WI38 (cell line): ENCODE results near the gene C22orf39.

Experiments
- H3K4me3 ChIP-seq: 2 replicates; pipeline ENCODE4 v1.5.1; 2011; ENCODE audit warnings: low read depth, mild to moderate bottlenecking, control low read depth, low read length
- TF ChIP-seq, protein P1 (sequence below): IDR thresholded peaks from 2 replicates; pipeline ENCODE4 v1.5.1; 2012; ENCODE audit warnings: low read depth, mild to moderate bottlenecking, control low read depth, low read length

Gene C22orf39

DNA sequence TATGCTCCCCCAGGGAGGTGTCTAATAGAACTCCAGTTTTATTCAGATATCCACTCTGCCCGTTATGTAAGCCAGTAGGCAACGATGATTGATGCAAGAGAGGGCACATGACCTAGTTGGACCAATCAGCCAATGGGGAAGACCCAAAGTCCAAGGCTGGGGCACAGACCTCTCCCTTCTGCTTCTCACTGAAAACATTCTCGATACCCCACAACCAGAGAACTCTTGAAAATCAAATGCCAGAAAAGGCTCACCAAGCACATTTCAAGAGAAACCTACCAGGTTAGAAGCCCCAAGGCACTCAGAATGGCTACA is 23.4 kb downstream of the C22orf39 start:
- TF ChIP-seq, protein P1, sequence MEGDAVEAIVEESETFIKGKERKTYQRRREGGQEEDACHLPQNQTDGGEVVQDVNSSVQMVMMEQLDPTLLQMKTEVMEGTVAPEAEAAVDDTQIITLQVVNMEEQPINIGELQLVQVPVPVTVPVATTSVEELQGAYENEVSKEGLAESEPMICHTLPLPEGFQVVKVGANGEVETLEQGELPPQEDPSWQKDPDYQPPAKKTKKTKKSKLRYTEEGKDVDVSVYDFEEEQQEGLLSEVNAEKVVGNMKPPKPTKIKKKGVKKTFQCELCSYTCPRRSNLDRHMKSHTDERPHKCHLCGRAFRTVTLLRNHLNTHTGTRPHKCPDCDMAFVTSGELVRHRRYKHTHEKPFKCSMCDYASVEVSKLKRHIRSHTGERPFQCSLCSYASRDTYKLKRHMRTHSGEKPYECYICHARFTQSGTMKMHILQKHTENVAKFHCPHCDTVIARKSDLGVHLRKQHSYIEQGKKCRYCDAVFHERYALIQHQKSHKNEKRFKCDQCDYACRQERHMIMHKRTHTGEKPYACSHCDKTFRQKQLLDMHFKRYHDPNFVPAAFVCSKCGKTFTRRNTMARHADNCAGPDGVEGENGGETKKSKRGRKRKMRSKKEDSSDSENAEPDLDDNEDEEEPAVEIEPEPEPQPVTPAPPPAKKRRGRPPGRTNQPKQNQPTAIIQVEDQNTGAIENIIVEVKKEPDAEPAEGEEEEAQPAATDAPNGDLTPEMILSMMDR, result no peak
- H3K4me3 ChIP-seq, result no peak overlapping the region

DNA sequence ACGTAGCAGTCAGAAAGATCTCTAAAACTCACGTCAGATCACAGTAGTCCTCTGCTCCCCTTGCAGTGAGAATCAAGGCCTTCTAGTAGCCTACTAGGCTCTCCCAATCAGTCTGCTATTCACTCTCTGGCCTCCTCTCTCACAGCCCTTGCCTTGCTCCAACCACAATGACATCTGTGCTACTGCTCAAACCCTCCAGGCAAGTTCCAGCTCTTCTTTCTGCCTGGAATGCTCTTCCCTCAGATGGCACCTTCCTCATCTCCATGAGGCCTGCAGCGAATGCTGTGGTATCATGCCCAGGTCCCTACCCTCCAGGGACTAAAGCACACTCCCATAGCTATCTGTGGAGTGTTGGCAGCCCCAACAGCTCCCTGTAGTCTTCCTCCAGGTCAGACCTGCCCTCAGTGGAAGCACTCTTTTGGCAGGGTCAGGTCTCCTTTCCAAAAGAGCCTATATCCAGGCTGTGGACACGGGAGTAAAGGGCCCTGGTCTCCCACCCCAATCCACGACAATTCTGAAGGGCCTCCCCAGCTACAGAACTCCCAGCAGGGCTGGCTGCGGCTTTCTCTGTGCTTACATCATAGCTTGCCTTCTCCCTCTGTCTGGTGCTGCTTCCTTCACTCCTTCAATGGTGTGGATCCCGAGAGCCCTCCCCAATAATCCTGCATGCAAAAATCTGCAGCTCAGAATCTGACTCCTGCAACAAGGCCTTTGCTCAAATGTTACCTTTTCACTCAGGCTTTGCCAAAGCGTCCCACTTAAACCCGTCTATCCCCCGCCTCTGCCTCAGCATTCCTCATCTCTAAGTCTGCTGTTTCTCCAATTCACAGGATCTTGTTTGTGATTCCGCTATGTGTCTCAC is 24.8 kb downstream of the C22orf39 start:
- TF ChIP-seq, protein P1, result no peak
- H3K4me3 ChIP-seq, result no peak overlapping the region

DNA sequence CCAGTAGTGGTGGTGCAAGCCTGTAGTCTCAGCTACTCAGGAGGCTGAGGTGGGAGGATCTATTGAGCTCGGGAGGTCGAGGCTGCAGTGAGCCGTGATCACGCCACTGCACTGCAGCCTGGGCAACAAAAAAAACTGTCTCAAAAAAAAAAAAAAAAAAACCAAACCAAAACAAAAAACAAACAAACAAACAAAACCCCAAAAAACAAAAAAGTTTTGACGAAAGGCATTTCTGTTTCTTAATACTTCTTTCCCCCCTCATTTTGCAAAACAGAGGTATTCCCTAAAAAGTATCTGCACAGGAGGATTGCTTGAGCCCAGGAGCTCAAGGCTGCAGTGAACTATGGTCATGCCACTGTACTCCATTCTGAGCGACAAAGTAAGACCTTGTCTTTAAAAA is 27.2 kb downstream of the C22orf39 start:
- TF ChIP-seq, protein P1, result no peak

DNA sequence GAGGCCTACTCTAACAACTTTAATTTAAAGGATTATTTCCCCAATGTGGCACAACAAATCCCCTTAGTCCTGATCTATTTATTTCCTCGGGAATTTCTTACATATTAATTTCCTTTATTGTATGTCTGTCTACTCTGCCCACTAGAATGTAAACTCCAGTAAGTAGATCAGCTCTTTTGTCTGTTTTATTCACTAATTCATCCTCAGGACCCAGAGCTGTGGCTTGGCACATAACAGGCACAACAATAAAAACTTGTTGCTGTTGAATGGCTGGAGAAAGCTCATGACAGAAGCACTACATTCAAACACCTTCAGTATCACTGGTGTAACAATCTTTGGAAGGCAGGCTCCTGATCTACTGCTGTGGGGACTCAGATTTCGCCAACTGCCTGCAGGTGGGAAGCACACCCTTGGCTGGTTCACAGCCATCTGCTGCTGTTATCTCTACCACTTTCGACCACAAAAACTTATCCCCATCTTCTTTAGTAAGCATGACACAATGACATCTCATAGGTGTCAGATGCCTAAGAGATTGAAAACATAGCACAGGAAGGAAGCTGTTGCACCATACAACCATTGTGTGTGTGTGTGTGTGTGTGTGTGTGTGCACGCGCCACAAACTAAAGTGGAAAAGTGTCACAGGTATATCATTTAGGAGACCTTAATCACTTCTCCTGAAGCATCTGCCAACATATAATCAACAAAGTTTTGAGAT is 27.9 kb downstream of the C22orf39 start:
- no peak overlapping the region for H3K4me3 ChIP-seq
- TF ChIP-seq, protein P1, result no peak

More for the DNA sequence above, 27.2 kb downstream of the C22orf39 start:
- no peak overlapping the region for H3K4me3 ChIP-seq

DNA sequence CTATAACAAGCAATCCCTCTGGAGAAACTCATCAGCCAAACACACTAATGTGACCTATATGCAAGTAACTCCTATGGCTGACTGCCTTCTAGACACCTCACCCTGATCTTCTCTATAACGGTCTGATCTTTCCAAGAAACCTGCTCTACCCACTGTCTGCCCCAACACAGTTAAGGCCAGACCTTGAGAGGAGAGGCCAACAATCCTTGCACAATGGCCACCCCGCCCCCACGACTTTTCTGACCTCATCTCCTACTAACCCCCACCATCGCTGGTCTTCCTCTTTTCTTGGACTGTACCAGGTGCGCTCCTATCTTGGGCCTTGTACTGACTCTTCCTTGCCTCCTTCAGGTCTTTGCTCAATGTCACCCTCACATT is 28.4 kb downstream of the C22orf39 start:
- TF ChIP-seq, protein P1, result no peak
- no peak overlapping the region for H3K4me3 ChIP-seq

DNA sequence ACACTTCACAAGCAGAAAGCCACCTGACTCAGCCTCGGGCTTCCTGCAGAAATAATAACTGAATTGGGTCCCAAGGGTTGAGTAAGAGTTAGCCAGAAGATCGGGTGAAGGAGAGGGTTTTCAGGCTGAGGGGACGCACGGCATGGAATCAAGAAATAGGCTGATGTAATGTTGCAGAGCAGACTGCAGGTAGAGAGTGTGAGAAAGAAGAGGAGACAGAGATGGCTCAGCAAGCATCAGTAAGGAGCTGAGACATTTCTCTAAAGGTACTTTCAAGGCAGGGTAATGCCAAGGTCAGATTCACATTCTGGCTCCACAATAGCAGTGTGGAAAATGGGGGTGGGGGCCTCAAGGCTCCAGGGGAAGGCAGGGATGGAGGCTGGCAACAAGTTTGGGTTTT is 34.6 kb downstream of the C22orf39 start:
- no peak overlapping the region for H3K4me3 ChIP-seq
- TF ChIP-seq, protein P1, result no peak

DNA sequence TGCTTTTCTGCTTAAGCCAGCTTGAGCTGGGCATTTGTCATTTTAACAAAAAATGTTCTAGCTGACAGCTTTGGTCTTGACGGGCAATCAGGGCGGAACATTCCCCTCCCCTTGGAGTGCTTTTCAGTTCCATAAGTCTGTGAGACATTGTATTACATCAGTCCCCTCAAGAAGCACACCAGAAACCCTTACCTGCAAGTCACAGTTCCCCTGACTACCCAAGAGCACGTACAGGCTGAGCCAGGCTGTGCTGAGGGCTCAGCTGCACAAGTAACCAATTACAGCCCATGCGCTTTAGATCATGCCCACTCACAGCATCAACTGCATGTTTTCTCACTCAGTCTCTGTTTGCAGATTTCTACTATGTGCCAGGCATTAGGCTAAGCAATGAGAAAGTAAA is 35.0 kb downstream of the C22orf39 start:
- no peak overlapping the region for H3K4me3 ChIP-seq
- TF ChIP-seq, protein P1, result no peak
